ENCODE measurements around the gene CCDC90B.

GRCh38 chr11:83259559-83259958 lies 26.6 kb downstream of the CCDC90B start:
- no peak for TF ChIP-seq POLR2AphosphoS5 (IDR thresholded peaks at IDR 0.05; ENCODE audit: low read depth, low read length)
- no peak for TF ChIP-seq SPI1 (IDR thresholded peaks at IDR 0.05; ENCODE audit: low read depth, low read length)
